GM19043 (cell line): ENCODE data around the gene R3HDM4.
"Not testable (repeated sequence)": the region's sequence is repeated elsewhere in the genome, so short reads cannot be mapped to it uniquely, and the experiment has no call there.

Source experiments
- ATAC-seq: cut with Tn5 transposase; IDR thresholded peaks from one replicate; pipeline ENCODE4 v1.9.1; 2021; ENCODE audit warnings: low read depth; ENCODE audit not compliant: unreplicated experiment

Gene R3HDM4

DNA sequence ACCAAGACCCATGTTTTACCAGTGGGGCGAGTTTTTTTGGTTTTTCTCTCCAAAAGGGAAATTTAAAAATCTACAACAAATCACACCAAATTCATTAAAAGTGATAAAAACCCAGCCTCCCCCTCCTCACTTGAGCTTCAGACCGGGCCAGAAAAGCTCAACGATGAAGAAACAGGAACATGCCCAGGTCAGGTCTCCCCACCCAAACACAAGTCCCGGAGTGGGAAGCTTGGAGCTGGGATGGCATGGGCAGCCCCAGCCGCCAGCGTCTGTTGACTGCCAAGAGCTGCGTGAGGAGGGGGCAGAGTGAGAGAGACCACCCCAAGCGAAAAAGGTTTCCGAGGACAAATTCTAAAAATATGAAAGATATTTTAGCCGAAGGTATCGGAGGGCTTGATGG is 16.0 kb downstream of the R3HDM4 start:
- no peak for ATAC-seq

DNA sequence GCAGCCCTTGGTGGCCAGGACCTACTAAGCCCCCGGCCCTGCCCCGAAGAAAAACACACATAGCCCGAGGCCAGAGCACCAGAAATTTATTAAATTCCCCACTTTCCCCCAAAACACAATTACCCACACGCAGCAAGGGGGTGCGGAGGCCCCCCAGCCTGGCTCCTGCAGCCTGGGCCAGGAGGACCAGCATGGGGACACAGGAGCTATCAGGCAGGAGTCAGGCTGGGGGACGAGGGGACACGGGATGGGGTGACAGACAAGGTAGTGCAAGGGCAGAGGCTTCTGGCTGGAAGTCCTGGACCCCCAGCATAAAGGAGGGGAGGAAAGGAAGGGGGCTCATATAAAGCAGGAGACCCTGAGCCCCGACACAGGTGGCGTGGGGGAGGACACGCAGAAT is 16.6 kb downstream of the R3HDM4 start:
- ATAC-seq = no peak

DNA sequence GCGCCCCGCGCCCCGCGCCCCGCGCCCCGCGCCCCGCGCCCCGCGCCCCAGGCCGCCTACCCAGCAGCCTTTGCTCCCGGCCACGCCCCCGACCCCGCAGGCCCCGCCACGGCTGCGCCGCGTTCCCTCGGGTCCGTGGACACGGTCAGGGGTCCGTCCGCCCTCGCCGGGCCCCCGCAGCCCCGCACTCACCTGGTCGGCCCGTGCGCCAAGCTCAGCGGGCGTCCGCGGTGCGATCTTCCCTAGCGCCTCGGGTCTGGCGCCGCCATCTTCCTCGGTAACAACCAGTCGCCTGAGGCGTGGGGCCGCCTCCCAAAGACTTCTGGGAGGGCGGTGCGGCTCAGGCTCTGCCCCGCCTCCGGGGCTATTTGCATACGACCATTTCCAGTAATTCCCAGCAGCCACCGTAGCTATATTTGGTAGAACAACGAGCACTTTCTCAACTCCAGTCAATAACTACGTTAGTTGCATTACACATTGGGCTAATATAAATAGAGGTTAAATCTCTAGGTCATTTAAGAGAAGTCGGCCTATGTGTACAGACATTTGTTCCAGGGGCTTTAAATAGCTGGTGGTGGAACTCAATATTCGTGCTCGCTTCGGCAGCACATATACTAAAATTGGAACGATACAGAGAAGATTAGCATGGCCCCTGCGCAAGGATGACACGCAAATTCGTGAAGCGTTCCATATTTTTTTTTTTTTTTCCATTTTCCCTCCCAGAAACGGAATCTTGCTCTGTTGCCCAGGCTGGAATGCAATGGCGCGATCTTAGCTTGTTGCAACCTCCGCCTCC is 19.9 kb downstream of the R3HDM4 start, which contains the start of the genes MED16 and RNU6-9:
Gene MED16 (minus strand): TSS at position 294 of the 796 bp plus-strand sequence. CDS start 2,056 bp downstream, outside the sequence.
Gene RNU6-9 (plus strand): TSS at position 591 of the 796 bp plus-strand sequence.
- ATAC-seq = peak; percentile 61

DNA sequence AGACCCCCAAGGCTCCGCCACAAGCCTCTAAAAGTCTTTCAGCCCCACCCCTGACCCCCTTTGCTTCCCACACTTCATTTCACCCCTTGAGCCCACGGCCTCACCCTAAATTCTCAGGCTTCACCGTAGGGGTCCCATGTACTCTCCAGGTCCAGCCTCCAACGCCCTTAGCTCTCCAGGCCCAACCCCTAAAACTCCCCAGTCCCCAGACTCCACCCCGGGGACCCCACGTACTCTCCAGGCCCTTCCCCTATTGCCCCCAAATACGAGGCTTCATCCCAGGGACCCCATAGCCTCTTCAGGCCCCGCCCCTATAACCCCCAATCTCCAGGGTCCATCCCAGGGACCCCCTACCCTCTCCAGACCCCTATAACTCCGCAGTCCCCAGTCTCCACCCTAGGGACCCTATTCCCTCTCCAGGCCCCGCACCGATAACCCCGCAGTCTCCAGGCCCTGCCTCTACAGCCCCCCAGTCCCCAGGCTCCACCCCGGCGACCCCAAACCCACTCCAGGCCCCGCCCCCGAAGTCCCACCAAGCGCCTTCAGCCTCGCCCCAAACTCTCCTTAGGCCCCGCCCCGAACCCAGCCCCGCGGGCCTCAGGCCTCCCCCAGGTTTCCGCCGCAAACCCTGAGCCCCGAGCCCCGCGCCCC is 20.7 kb downstream of the R3HDM4 start:
- no peak for ATAC-seq

DNA sequence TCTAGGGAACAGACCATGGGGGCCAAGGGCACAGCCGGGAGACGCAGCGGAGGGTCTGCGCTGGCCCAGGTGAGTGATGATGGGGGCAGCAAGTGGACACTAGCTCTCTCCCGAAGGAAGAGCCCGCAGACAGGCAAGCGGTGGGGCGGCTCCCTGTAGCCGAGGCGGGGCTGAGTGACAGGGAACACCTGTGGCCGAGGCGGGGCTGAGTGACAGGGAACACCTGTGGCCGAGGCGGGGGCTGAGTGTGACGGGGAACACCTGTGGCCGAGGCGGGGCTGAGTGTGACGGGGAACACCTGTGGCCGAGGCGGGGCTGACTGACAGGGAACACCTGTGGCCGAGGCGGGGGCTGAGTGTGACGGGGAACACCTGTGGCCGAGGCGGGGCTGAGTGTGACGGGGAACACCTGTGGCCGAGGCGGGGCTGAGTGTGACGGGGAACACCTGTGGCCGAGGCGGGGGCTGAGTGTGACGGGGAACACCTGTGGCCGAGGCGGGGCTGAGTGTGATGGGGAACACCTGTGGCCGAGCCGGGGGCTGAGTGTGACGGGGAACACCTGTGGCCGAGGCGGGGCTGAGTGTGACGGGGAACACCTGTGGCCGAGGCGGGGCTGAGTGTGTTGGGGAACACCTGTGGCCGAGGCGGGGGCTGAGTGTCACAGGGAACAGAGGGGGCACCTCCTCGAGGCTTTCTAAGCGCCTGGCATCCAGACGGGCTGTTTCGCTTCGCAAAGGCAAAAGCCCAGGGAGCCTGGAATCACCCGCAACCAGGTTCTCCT is 21.4 kb downstream of the R3HDM4 start:
- ATAC-seq = not testable (repeated sequence)

DNA sequence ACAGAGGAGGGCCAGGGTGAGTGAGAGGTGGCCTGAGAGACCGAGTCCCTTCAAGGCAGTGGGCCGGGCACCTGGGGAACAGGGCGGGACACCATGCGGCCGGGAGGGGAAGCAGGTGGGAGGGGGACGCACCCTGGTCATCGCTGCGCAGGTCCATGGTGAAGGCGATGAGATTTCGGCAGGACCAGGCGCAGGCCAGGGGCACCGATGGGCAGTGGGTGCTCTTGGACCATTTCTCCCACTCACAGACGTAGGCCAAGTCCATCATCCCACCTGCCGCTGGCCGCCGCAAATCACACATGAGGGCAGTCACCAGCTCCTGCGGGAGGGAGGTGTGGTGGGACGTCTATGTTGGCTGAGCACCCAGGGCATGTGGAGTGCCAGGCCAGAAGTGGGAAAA is 22.2 kb downstream of the R3HDM4 start:
- no peak for ATAC-seq

DNA sequence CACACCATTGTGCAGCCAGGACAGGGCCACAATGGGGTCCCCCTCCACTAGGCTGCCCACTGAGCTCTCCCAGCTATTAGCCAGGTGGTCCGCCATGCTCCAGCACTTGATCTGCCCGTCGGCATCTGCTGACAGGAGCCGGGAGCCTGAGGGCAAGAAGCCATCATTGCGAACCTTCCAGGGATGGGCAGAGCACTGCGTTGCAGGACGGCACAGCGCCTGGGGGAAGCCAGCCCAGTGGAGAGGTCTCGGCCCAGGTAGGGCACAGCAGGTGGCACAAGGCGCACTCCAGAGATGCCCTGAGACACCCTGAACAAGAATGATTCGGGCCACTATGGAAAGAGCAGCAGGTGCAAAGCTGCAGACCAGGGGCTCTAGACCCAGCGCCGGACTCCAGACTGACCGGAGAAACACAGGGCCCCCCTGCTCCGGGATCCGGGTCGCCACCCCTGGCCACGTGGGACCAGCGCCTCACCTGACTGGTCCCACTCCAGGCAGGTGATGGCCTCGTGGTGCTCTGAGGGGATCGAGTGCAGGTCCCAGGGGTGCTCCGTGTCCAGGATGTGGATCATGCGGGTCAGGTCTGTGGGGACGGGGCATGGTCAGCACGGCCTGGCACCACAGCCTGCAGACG is 23.2 kb downstream of the R3HDM4 start:
- ATAC-seq = no peak

DNA sequence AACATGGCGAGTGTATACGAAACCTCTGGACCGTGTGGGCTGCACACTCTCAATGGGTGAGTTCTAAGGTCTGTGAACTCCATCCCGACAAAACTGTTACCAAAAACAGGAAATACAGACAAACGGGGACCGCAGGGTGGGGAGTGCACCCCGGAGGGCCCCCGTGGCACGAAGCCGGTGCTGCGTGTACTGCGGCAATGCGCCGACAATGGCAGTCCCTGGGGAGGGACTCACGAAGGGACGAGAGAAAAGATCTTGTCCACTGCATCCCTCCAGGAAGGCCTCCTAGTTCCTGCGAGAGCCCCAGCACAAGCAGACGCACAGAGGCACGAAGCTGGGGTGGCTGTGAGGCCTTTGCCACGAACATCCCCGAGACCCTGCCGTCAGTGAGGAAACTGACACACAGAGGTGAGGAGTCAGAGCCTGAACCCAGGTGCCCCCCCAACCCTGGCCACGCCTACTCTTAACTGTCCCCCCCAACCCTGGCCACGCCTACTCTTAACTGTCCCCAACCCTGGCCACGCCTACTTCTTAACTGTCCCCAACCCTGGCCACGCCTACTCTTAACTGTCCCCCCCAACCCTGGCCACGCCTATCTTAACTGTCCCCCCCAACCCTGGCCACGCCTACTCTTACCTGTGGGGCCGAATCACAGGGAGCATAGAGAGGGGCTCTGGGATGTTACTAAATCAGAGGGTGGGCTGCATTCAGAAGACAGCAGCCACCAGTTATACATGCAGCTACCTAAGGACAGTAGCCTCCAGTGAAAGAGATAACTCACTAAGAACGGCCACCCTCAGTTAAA is 24.2 kb downstream of the R3HDM4 start:
- no peak for ATAC-seq

DNA sequence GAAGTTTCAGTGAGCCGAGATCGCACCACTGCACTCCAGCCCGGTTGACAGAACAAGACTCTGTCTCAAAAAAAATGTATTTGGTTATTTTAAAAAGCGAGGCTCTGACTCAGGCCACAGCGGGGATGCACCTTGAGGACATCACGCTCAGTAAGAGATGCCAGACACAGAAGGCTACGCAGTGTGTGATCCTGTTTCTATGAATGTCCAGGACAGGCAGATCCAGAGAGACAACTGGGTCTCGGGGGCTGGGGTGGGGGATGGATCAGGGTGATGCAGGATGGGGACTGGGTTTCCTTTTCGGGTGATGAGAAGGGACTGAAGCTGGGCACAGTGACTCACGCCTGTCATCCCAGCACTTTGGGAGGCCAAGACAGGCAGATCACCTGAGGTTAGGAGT is 25.4 kb downstream of the R3HDM4 start:
- no peak for ATAC-seq

DNA sequence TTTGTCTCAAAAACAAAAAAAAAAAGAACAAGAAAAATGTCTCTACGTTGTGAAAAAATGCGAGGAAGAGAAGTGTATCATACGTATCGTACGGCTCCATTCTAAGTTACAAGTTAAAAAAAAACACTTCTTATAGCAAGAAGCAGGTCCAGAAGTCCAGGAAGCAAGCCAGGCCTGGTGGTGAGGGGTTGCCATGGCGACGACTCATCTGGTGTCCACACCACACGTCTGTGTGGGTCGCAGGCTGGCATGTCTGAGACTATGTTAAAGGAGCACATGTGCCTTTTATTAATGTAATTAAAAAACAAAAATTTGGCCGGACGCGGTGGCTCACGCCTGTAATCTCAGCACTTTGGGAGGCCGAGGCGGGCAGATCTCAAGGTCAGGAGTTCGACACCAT is 25.9 kb downstream of the R3HDM4 start:
- ATAC-seq = no peak

DNA sequence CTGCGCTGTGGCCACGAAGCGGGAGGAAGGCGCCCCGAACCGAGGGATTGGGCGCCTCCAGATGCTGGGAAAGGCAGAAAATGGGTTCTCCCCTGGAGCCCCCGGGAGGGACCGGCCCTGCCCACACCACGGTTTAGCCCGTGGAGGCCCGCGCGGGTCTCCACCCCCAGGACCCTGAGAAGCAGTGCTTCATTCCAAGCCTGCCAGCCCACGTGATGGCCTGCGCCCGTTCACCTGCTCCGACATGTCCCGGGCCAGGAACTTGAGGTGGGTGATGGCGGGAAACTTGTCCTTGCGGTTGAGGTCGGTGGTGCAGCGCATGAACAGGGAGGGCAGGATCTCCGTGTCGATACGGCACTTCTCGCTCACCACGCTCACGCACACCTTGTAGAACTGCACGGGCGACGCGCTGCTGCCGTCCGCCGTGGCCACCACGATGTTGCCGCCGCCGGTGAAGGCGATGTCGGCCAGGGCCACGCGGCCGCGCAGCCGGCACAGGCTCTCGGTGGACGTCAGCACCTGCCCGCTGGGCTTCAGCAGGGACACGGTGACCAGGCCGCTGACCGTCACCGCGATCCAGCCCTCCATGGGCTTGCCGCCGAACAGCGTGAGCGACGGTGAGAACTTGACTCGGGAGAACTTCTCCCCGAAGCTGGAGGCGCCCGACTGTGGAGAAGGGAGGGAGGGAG is 27.3 kb downstream of the R3HDM4 start:
- no peak for ATAC-seq

DNA sequence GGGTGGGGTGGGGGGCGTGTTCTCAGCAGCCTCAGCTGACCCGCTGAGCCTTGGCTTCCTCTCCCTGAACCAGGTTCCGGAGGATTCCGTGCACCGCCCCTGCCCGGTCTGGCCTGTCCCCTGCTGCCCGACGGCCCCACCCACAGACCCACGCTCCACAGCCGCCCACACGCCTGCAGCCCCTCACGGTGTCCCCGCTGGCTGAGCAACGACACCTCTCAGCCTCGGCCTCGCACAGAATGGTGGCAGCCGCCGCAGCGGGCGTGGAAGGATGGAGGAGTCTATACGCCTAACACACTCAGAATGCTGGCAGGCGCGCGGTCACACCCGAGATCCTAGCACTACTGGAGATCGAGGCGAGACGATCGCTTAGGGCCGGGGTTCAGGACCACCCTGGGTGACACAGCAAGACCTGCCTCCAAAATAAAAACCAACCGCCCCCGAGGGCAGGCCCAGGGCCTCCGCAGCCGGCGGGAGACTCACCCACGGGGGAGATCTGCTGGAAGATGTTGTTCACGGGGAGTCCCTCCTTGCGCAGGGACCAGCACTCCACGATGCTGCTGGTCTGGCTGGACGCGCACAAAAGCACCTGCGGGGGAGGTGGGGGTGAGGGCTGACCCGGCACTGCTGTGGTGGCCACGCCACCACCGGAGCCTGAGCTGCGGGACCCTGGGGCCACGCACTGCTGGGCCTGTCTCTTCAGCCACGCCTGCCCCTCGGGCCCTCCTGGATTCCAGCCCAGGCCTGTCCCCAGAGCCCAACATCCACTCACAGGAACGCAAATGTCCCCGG is 28.4 kb downstream of the R3HDM4 start:
- ATAC-seq = no peak

DNA sequence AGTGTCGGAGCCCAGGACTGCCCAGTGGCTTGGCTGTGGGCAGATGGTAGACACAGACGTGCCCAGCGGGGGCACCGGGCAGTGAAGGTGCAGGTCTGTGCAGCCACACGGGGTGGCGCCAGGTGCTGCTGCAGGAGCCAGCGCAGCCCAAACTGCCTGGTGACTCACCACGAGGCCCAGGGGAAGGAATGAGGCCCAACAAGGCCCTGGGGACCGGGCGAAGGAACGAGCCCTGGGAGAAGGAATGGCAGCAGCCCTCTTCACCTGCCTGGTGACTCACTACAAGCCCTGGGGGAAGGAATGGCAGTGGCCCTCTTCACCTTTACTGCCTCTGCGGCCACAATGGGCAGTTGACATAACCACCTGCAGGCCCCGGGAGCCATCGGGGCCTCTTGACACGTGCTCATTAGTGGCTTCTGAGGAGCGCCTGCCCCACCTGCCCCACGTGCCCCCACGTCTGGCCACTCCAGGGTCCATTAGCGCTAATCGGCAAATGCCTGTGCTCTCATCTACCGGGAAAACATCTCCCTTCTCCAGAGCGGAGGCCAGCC is 29.3 kb downstream of the R3HDM4 start:
- ATAC-seq = no peak

DNA sequence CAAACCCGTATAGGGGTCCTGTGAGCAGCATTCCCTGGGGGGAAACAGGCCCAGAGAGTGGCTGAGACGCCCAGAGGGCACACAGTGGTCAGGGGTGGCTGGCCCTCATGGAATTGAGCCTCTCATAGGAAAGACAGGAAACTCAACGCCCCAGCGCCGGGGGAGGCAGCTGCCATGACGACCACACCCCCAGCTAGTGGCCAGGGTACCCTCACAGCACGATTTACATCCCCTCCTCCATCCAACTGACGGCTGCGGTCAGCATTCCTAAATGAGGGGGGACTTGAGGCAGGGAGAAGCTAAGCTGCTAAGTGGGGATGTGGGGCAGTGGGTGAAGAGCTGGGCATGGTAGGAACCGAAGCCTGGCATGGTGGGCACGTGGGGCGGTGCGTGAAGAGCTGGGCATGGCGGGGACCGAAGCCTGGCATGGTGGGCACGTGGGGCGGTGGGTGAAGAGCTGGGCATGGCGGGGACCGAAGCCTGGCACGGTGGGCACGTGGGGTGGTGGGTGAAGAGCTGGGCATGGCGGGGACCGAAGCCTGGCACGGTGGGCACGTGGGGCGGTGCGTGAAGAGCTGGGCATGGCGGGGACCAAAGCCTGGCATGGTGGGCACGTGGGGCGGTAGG is 30.0 kb downstream of the R3HDM4 start:
- ATAC-seq = no peak

DNA sequence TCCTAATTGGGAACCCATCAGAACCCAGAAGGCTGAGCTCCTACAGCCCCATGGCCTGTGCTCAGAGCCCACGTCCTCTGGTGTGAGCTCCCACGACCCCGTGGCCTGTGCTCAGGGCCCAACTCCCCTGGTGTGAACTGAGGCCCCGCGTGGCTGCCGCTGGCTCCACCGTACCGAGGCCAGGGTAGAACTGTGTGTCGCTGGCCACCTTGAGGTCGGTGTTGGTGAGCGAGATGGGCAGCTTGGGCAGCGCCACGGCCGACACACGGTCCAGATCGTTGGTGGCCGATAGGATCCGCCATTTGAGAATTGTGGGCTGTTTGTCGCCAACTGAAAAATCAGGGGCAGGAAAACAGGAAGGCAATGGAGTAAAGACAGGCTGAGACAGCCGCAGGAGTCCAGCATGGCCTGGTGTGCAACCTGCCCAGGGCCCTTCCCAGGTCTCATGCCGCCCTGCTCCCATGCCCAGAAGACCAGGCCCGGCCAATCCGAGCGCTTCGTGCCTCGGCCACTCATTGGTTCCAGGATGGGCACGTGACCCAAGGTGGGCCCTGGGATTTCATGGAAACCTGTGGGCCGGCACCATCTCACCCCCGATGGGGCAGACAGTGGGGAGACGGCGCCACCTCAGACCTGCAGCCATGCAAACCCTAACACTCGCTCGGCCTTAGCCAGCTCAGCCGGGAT is 31.5 kb downstream of the R3HDM4 start:
- no peak for ATAC-seq

DNA sequence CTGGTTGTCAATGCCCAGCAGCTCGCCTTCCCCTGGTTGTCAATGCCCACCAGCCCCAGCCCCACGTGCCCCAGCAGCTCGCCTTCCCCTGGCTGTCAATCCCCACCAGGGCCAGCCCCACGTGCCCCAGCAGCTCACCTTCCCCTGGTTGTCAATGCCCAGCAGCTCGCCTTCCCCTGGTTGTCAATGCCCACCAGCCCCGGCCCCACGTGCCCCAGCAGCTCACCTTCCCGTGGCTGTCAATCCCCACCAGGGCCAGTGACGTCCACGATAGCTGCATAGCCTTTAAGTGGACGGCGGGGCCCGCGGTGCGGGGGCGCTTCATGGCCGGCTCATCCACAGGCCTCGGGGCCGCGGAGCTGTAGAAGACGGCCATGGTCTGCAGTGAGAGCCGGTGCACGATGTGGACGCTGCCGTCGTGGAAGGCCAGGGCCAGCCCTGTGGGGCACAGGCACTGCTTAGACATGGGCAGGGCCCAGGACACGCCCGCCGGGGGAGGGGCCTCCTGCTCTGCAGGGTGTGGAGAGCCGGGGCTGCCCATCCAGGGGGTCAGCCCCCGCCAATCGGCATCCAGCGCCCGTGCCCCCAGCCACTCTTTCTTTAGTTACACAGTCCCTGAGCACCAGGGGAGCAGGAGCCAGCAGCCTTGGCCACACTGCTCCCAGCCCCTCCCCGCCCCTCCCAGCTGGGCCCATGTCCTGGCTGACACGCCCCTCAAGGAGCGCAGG is 33.1 kb downstream of the R3HDM4 start:
- no peak for ATAC-seq
